Measurements from ENCODE around the gene CAMKK2. TPM values are rescaled to one million over a fixed set of nuclear protein-coding genes. Genes with fewer than 3 reads are reported as not detected.

CAMKK2 gene
- total RNA-seq, 1 experiment from 2014 or later: 20.1 TPM

GRCh38 chr12:121198949-121199348 is 97.6 kb downstream of the CAMKK2 start:
- DNase-seq (ENCODE audit: low spot score): no peak

GRCh38 chr12:121196902-121197301 is 99.6 kb downstream of the CAMKK2 start:
- DNase-seq (ENCODE audit: low spot score): no peak

DNA sequence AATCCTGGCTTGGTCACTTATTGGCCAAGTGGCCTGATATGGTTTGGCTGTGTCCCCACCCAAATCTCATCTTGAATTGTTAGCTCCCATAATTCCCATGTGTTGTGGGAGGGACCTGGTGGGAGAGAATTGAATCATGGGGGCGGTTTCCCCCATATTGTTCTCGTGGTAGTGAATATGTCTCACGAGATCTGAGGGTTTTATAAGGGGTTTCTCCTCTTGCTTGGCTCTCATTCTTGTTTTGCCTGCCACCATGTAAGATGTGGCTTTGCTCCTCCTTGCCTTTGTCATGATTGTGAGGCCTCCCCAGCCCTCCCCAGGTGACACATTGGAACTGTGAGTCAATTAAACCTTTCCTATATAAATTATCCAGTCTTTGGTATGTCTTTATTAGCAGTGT is 105.4 kb downstream of the CAMKK2 start:
- DNase-seq (ENCODE audit: low spot score): no peak

GRCh38 chr12:121190523-121191031 is 105.9 kb downstream of the CAMKK2 start:
- no peak for DNase-seq (ENCODE audit: low spot score)

GRCh38 chr12:121189619-121190155 is 106.8 kb downstream of the CAMKK2 start:
- DNase-seq (ENCODE audit: low spot score): no peak

DNA sequence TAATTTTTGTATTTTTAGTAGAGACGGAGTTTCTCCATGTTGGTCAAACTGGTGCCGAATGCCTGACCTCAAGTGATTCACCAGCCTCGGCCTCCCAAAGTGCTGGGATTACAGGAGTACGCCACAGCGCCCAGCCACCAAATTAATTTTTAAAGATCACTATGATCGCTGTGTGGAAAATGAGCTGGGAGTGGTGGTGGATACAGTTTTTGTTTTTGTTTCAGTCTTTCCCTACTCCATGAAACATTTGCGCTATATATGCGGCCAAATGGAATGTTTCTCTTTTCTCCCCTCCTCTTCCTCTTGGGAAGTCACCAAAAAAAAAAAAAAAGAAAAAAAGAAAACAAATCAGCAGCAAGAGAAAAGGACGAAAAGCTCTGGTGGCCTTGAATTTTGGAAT is 107.4 kb downstream of the CAMKK2 start:
- no peak for DNase-seq (ENCODE audit: low spot score)

DNA sequence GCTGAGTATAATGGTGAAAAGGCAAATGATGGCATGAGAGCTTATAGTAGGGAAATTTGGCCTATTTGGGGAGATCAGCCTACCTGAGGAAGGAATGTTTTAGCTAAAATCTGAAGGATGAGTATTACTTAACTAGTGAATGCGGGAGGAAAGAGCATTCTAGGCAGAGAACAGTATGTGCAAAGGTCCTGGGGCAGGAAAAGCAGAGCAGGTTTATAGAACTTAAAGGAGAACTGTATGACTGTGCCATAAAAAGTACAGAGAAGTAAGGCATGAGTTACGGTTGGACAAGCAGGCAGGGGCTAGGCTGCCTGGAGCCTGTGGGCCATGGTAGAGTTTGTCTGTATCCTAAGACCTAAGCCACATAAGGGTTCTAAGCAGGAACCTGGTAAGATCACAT is 108.3 kb downstream of the CAMKK2 start:
- no peak for DNase-seq (ENCODE audit: low spot score)

Other genes with a start within 250 kb of the CAMKK2 start
- not detected in 2 replicates for gene P2RX7, start 163.8 kb downstream of the CAMKK2 start, total RNA-seq (2014; rRNA removed; shearing (Covaris generic))
- 11.2 and 15.5 TPM in 2 replicates for gene P2RX4, start 86.6 kb downstream of the CAMKK2 start, total RNA-seq (2014; rRNA removed; shearing (Covaris generic))
- gene ANAPC5, start 55.7 kb upstream of the CAMKK2 start, total RNA-seq (2014; rRNA removed; shearing (Covaris generic)): 108 and 117 TPM in 2 replicates
- gene RNF34, start 103.4 kb upstream of the CAMKK2 start, total RNA-seq (2014; rRNA removed; shearing (Covaris generic)): 81.3 and 97.2 TPM in 2 replicates